Stimulated activated CD4-positive, alpha-beta T cell treated with anti-CD3 and anti-CD28 coated beads, Interleukin-12 subunit alpha, Interleukin-12 subunit beta, amount 100 ng/mL, for 4 hours (primary cell): ENCODE results near the gene SIRPB1.
A peak's percentile ranks its signal among the peaks of the same experiment; 100 is the strongest.
"Not testable (repeated sequence)": the region's sequence is repeated elsewhere in the genome, so short reads cannot be mapped to it uniquely, and the experiment has no call there.

ENCODE experiments used
- DNase-seq: peaks from one replicate; pipeline ENCODE4 v3.0.0-alpha.2; 2020

Gene SIRPB1

DNA sequence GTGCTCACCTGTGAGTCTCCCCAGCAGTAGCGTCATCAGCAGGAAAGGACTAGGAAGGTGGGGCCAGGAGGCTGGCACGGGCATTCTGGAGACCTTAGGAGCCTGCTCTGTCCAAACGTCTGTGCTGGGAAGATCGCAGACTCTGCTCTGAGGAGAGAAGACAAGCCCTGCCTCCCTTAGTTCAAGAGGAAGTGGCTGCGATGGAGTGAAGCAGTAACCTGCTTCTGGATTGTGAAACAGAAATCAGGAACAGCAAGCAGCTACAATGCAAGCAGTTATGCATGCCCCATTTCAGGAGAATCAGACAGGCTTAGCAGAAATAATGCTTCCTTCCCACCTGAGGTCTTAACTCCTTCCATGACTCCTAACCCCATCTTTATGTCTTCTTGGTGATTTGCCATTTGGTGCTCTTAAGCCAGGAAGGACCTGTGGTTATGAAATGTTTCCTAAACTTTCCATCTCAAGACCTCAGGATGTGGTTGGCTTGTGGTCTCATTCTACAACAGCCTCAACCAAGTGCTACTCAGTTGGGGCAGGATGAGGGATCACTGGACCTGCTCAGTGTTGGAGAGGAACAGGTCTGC lies at the start of gene SIRPB1:
TSS of gene SIRPB1 (minus strand) at position 149 of the 584 bp plus-strand sequence. CDS start at position 84, 65 bp downstream.
- DNase-seq: no peak

DNA sequence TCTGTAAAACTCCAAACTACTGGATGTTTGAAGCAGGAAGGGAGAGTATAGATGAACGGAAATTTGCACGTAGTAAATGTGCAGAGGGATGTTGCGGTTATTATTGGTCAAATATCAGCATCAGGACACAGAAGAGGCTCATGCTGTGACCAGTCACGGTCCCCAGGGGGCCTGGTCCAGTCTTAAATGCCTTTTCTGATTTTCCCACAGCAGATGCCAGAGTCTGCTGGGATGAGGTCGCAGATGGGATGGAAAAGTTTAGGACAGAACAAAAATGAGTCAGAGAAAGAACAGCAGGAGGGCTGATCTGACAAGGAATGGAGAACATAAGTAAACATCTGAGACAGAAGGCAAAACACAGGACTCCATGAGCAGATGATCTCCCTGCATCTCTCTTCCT lies 49.5 kb upstream of the SIRPB1 start:
- DNase-seq: no peak

DNA sequence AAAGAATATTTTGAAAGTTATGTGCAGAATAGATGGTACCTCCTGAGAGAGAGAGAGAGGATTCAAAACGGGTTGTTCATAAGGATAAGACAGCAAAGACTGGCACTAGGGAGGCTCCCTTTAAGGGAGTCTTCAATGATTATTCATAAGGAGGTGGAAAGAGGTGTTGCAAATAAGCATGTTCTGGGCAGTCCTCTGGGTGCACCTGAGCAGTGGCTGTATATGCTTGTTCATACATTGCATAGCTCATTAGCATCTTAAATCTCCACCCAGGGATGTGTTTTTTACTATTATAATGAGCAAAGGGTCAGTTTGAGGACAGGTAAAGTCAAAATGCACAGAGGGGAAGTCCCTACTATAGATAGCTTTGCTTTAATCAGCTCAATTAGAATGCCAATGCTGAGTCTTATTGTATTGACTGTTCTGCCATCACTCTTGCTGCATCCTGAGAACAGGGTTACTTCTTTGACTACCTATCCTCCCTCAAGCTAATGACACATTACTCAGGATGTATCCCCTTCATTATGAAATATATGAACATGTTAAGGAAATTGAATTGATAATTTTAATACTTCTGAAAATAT lies 47.8 kb upstream of the SIRPB1 start:
- DNase-seq: no peak

DNA sequence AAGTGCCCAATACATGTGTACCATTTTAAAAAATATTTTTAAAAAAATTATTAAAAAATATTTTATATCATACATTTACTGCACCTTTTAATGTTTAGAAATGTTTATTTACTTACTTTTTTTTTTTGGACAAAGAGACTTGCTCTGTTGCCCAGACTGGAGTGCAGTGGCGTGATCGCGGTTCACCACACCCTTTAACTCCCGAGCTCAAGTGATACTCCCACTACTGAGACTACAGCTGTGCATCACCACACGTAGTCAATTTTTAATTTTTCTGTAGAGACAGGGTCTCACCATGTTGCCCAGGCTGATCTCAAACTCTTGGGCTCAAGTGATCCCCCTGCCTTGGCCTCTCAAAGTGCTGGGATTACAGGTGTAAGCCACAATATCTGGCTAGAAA lies 47.0 kb upstream of the SIRPB1 start:
- DNase-seq: no peak

DNA sequence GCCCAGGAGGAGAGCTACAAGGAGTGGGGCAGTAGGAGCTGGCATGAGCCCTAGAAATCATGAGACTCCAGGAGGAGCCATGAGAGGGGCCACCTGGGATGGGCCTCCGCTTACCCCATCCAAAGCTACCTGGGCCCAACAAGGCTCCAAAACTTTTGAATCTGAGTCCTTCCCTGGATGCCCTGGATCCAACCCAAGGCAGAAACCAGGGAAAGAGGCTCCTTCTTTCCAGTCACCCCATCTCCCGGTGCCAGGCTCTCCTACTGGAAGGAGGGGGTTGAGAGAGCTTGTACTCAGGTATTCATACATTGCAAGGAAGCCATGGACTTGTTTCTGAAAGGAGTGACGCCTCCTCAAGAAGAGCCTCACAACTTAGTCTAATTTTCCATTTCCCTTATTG lies 45.5 kb upstream of the SIRPB1 start:
- no peak for DNase-seq

DNA sequence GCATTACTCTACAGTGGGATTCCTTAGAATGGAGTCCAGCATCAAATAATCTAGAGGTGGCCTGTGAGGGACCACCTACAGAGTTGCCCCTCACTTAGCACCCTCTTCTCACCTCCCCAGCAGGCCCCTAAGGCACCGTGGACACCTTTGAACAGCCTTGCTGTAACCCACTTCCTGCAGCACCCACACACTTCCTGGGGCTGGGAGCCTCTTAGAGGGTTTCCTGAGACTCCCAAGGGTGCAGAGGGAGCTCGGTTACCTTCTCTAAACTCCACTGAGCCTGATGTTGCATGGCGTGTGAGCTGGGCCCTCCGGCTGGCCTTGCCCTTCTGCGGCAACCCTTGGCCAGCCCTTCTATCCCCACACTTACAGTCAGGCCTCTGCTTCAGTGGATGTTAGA lies 45.1 kb upstream of the SIRPB1 start:
- DNase-seq: peak; percentile 48

DNA sequence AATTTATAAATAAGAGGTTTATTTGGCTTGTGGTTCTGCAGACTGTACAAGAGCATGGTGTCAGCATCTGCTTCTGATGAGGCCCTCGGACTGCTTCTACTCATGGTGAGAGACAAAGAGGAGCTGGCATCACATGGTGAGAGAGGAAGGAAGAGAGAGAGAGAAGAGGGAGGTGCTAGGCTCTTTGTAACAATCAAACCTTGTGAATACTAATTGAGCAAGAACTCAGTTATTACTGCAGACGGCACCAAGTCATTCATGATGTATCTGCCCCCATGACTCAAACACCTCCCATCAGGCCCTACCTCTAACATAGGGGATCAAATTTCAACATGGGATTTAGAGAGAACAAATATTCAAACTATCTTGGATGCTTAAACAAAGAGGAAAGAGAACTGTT lies 44.1 kb upstream of the SIRPB1 start:
- no peak for DNase-seq

DNA sequence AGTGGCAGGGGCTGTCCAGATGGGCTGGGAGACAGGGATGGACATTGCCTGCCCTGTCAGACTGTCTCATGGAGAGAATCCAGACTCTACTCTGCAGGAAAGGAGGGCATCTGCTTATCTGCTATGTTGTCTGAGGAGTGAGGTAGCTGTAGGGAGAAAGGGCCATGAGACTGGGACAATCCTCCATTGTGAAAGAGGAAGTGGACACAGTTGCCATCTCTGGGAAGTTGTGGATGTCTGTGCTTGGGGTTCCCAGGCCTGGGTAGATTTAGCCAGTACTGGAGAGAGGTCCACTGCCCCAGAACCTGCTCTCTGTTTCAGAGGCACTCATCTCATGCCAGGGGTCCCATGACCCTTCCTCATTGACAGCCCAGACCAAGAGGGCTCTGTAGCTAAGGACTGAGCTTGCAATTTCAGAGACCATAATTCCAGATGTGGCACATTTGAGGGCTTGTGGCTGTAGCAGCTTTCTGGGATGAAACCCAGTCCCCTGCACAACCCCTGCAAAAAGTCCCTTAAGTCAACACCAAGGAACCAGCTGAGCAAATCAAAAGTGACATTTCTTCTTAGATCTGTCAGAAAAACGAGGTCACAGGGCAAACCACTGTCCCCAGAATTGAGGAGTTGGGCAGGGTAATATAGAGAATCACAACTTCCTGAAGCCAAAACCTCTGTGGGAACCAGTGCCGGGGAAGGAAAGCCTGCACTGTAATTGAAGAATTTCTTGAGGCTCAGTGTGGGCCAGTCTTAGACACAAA lies 41.9 kb upstream of the SIRPB1 start:
- DNase-seq: no peak

DNA sequence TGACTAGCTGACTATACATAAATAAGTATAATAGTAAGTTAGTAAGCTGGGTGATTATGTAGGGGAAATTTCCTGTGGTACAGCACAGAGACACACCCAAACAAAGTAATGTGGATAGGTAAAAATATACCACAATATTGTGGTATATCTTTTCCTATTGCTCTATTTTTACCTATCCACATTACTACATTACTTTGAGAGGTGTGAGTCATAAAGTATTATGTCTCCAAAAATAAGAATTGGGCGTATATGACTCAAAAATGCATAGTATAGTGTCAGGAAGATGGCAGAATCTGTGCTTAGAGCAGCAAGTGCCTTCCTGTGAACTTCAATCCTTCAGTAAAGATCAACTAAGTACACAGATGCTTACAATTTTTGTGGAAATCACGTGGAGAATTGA lies 40.4 kb upstream of the SIRPB1 start:
- DNase-seq: no peak

DNA sequence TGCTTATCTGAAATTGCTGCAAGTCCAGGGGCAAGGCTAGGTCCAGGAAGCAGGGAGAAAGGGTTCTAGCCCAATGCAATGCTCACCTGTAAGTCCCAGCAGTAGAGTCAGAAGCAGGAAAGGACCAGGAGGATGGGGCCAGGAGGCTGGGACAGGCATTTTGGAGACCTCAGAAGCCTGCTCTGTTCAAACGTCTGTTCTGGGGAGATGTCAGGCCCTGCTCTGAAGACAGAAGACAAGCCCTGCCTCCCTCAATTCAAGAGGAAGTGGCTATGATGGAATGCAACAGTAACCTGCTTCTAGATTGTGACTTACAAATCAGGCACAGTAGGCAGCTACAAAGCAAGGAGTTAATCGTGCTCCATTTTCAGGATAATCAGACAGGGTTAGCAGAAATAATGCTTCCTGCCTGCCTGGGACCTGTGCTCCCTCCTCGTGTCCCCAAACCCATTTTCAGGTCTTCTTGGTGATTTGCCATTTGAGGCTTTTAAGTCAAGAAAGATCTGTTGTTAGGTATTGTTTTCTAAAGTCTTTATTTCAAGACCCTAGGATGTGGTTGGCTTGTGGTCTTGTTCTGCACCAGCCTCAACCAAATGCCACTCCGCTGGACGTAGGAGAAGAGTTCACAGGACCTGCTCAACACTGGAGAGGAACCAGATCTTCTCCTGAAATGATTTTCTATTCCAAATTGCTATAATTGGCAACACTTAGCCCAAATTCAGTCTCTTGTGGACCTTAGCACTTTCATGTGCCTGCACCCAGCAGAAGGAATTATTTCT lies 37.9 kb upstream of the SIRPB1 start, which contains the start of gene SIRPG:
TSS of gene SIRPG (minus strand) at position 224 of the 779 bp plus-strand sequence. CDS start at position 159, 65 bp downstream.
- no peak for DNase-seq

DNA sequence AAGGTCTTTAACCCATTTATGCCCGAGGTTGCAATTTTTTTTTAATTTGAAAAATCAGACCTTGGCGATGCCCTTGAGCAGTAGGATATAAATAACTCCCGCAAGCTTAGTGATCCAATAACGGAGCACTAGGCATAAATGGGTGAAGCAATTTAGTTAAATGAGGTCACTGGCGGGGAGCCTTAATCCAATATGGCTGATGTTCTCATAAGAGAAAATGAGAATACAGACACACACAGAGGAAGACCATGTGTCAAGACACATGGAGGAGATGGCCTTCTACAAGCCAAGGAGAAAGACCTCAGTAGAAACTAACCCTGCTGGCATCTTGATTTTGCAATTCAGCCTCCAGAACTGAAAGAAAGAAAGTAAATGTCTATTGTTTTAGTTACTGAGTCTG lies 37.0 kb upstream of the SIRPB1 start:
- DNase-seq: no peak

DNA sequence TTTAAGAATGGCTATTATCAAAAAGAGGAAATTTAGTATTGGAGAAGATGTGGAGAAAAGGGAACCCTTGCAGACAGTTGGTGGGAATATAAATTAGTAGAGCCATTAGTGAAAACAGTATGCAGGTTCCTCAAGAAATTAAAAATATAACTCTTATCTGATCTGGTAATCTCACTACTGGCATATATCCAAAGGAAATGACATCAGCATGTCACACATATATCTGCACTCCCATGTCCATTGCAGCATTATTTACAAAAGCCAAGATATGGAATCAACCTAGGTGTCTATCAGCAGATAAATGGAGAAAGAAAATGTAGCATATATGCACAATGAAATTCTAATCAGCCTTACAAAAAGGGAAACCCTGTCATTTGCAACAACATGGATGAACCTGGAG lies 35.2 kb upstream of the SIRPB1 start:
- no peak for DNase-seq

DNA sequence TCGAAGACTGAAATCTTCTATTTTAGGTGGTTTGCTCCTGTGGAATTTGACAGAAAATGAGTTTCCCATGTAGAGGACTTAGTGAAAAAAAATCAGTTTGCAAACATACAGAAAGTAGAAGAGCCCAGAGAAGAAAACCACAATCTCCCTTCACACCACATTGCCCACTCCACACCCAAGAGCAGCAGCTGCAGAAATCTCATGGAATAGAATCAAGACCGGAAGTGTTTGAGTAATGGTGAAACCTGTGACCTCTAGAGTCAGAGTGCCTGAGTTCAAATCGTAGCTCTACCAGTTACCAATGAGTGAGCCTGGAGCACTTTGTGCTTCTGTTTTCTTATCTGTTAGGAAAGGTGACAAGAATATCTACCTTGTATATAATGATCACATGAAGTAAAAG lies 33.2 kb upstream of the SIRPB1 start:
- DNase-seq: no peak

DNA sequence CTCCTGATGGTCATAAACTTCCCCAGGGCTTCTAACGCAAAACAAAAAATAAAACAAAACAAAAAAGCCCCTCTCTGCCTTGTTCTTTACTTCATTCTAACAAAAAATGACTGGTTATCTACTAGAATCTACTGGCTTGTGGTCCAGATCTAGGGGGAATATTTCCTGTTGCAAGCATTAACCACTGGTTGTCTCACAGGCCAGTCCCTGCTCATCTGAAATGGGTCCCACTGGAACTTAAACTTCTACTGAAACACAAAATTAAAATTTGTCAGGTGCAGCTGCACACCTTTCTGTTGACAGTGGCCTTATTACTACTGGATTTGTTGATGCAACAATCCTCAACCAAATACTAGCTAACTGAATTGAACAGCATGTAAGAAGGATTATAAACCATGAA lies 32.3 kb upstream of the SIRPB1 start:
- no peak for DNase-seq

DNA sequence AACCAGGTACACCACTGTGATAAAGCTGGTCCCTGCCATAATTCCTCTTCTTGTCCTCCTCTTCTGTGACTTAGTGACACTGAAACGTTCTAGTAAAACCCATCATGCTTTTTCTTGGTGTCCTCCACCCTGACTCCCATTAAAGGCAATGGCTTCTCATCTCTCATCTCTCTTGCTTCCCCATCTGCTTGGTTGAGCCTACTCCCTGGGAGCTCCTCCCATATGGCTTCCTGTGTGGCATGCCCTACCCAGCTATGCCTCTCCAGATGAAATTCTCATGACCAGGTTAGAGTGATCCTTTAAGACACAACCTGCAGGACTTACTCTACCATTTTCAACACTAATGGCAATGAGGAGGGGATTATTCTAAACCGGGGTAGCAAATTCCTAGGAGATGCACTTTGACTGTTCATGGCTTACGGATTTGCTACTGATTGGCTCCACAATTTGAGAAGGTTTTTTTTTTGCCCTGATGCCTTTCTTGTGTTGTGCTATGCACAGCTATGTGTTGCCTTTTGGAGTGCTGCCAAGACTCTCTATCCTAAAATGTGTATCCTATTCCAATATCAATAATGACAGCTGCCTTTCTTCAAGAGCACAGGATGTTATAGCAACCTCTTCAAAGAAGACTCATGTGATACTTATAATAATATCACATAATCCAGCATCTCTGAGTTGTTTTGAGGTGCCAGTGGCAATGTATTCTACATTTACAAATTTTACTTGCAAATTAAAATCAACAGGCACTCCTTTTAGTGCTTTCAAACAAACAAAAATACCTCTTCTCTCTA lies 31.7 kb upstream of the SIRPB1 start:
- DNase-seq: no peak

DNA sequence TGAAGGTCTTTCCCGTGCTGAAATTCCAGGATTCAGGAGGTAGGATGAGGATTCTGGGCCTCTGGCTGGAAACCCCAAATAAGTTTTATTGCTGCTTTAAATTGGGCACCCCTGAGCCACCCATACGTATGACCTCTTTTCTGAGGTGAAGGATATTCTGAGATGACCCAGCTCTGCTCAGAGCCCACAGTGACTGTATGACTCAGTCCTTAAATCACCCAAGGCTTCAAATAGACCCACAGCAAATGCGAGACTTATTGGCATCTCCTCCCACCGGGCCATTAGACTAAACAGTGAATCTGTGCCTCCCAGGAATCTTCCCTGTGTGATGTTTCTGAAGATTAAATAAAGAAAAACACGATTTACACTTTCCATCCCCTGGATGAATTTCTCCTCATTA lies 28.3 kb upstream of the SIRPB1 start:
- DNase-seq: no peak

DNA sequence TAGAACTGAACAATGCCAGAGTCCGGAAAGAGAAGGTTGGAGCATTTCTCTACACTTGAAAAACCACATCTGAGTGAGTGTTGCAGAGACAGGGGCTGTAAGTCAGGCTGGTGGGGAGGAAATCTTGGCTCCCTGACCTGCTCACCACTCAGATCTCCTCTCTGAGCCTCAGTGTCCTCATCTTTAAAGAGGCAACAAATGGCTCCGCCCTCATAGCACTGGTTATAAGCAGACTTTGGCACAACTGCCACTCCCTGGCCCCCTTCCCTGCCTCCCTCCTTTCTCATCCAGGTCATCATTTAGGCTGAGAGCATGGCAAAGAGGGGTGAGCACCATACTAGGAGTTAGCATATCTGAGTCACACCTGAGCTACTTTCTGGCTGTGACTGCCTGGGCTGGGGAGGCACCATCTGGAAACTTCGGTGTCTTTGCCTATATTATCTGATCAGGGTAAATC lies 27.2 kb upstream of the SIRPB1 start:
- peak; percentile 30 for DNase-seq

DNA sequence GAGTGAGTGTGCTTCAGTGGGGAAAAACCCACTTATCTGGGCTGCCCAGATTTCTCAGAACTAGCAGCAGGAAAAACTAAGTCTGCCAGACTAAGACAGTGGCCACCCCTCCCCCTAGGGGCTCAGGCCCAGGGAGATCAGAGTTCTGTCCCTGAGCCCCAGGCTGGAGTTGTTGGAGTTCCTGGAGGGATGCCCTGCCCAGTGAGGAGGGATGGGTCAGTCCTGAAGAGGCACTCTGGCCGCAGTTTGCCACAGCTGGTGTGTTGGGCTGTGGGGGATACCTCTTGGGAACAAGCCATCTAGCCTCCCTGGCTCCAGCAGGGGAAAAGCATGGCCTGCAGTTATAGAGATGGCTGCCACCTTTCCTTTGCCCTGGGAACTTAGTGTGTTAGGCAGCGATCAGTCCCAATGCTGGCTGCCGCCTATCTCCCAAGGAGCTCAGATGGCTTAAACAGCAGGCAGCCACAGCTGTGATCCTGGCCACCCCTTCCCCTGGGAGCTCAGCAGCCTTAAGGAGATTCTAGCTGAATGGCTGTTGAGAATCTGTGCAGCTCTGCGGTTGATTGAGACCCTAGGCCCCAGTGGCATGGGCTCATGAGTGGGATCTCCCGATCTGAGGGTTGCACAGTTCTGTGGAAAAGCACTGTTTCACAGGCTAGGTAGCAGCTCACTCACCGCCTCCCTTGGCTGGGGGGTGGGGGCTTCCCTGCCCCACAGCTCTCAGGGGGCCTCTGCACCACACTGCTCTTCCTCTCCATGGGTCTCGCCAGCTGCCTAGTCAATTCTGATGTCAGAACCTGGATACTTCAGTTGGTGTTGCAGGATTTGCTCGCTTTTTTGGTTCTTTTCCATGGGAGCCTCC lies 24.5 kb upstream of the SIRPB1 start:
- no peak for DNase-seq

DNA sequence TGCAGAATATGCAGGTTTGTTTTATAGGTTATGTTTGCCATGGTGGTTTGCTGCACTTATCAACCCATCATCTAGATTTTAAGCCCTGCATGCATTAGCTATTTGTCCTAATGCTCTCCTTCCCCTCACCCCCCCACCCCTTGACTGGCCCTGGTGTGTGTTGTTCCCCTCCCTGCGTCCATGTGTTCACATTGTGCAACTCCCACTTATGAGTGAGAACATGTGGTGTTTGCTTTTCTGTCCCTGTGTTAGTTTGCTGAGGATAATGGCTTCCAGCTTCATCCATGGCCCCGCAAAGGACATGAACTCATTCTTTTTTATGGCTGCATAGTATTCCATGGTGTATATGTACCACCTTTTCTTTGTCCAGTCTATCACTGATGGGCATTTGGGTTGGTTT lies 18.8 kb upstream of the SIRPB1 start:
- DNase-seq: not testable (repeated sequence)

DNA sequence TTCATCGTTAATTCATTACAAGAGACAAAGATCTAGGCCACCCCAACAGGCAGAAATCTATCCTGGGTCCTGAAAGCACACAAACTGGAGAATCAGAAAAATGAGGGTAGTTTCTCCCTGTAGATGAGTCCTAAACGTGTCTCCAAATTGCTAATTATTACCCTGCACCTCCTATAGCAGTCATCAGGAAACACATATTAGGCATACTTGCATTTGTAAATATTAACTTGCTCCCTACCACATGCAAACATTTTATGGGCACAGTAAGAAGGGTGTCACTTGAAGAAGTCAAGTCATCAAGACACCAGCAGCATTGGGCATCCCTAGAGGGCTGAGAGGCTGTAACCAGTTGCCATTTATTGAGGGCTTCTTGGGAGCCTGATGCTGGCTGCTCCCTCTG lies 17.9 kb upstream of the SIRPB1 start:
- DNase-seq: no peak

DNA sequence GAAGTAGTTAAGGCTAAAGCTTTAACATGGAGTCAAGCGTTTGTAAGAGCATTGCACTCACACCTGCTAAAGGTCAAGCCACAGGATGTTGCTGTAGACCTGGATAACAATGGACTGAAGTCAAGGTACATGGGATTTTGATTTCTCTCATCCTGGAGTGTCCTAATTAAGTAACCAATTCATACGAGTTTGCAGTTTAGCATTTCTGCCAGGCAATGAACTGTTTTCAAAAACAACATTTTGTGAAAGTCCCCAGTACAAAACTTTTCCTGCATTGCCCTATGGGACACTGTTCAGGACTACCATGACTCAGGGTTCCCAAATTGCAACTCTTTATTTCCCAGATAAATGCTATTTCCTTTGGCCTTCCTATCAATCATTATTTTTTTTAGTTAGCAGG lies 17.4 kb upstream of the SIRPB1 start:
- DNase-seq: no peak

DNA sequence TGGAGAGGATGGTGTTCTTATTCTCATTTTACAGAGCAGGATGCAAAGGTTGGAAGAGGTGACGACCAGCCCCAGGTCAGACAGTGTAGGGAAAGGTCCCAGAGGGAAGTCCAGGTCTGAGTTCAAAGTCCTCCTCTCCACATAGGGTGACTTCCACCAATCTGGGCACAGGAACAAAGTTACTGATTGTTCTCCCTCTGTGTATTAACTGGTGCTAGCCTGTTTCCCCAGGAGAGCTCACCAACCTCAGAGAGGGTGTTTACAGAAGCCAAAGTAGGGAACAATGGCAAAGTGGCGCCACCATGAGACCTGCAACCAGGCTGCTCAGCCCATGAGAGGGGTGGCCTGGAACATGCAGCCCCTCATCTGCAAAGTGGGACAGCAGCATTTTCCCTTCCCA lies 16.8 kb upstream of the SIRPB1 start:
- DNase-seq: no peak
